Neural cell (in vitro differentiated cells): ENCODE data around the gene CYP19A1. TPM values are rescaled to one million over a fixed set of nuclear protein-coding genes. Genes with fewer than 3 reads are reported as not detected.

Source experiments
- H2AFZ ChIP-seq: fragments of 200-600, 300-800 bp; sonication (generic), shearing (Covaris generic); 2 replicates; pipeline ENCODE4 v1.6.0; 2014; ENCODE audit warnings: low read depth, mild to moderate bottlenecking, antibody characterized with exemption, low read length, moderate library complexity
- H3F3A ChIP-seq: fragments of 200-600 bp; shearing (Covaris generic); 2 replicates; pipeline ENCODE4 v1.6.1; 2016; ENCODE audit warnings: mild to moderate bottlenecking, moderate library complexity, mixed read lengths, antibody characterized with exemption, low read length; ENCODE audit not compliant: insufficient read depth, poor library complexity, severe bottlenecking
- H3K27ac ChIP-seq: fragments of 200-600, 300-800 bp; sonication (generic), shearing (Covaris generic); 2 replicates; pipeline ENCODE4 v1.5.1; 2014; ENCODE audit warnings: mild to moderate bottlenecking, low read length, moderate library complexity
- H3K27me3 ChIP-seq: fragments of 300-800, 200-600 bp; sonication (generic), shearing (Covaris generic); 2 replicates; pipeline ENCODE4 v1.6.0; 2014; ENCODE audit warnings: mild to moderate bottlenecking, low read depth, low read length, moderate library complexity; ENCODE audit not compliant: insufficient read depth
- H3K36me3 ChIP-seq: fragments of 300-800, 200-600 bp; sonication (generic), shearing (Covaris generic); 2 replicates; pipeline ENCODE4 v1.5.1; 2014; ENCODE audit warnings: mild to moderate bottlenecking, antibody characterized with exemption, low read length, moderate library complexity; ENCODE audit not compliant: insufficient read depth
- H3K4me2 ChIP-seq: fragments of 300-800, 200-600 bp; sonication (generic), shearing (Covaris generic); 2 replicates; pipeline ENCODE4 v1.6.0; 2014; ENCODE audit warnings: mild to moderate bottlenecking, low read length
- H3K4me3 ChIP-seq: fragments of 300-800, 200-600 bp; sonication (generic), shearing (Covaris generic); 2 replicates; pipeline ENCODE4 v1.5.1; 2014; ENCODE audit warnings: mild to moderate bottlenecking, low read length, moderate library complexity
- H3K79me2 ChIP-seq: fragments of 200-600 bp; shearing (Covaris generic); replicated peaks from 2 replicates; pipeline ENCODE4 v1.6.0; 2014; ENCODE audit warnings: mild to moderate bottlenecking, low read length, moderate library complexity; ENCODE audit not compliant: insufficient read depth
- H3K9ac ChIP-seq: fragments of 300-800, 200-600 bp; sonication (generic), shearing (Covaris generic); 2 replicates; pipeline ENCODE4 v1.6.1; 2016; ENCODE audit warnings: mild to moderate bottlenecking, low read length, mixed read lengths
- H3K9me2 ChIP-seq: fragments of 200-600 bp; shearing (Covaris generic); 2 replicates; pipeline ENCODE4 v1.6.1; 2016; ENCODE audit warnings: mild to moderate bottlenecking, low read length, mixed read lengths; ENCODE audit not compliant: insufficient read depth
- H3K9me3 ChIP-seq: fragments of 200-600, 300-800 bp; sonication (generic), shearing (Covaris generic); 2 replicates; pipeline ENCODE4 v1.6.1; 2016; ENCODE audit warnings: mild to moderate bottlenecking, mixed run types, low read length, moderate library complexity, mixed read lengths
- H4K20me1 ChIP-seq: fragments of 200-600 bp; shearing (Covaris generic); 2 replicates; pipeline ENCODE4 v1.6.1; 2016; ENCODE audit warnings: mild to moderate bottlenecking, mixed run types; ENCODE audit not compliant: insufficient read depth
- EP300 ChIP-seq: fragments of 450-650 bp; conservative IDR thresholded peaks from 2 replicates; pipeline ENCODE4 v1.6.1; 2014; ENCODE audit warnings: antibody characterized with exemption, mild to moderate bottlenecking, moderate library complexity; ENCODE audit not compliant: poor library complexity, severe bottlenecking
- EZH2 ChIP-seq: fragments of 200-600, 300-800 bp; shearing (Covaris generic), sonication (generic); IDR thresholded peaks from 2 replicates; pipeline ENCODE4 v1.6.1; 2014; ENCODE audit warnings: antibody characterized with exemption, low read length, borderline replicate concordance, mild to moderate bottlenecking; ENCODE audit not compliant: insufficient read depth, poor library complexity, severe bottlenecking
- MXI1 ChIP-seq: fragments of 450-650 bp; conservative IDR thresholded peaks from 2 replicates; pipeline ENCODE4 v1.6.1; 2014; ENCODE audit warnings: antibody characterized with exemption, mild to moderate bottlenecking; ENCODE audit not compliant: poor library complexity, severe bottlenecking
- POLR2AphosphoS5 ChIP-seq: IDR thresholded peaks from 2 replicates; pipeline ENCODE4 v1.6.1; 2012
- RAD21 ChIP-seq: fragments of 450-650 bp; conservative IDR thresholded peaks from 2 replicates; pipeline ENCODE4 v1.6.1; 2014; ENCODE audit warnings: antibody characterized with exemption, mild to moderate bottlenecking, moderate library complexity
- SMC3 ChIP-seq: fragments of 450-650 bp; conservative IDR thresholded peaks from 2 replicates; pipeline ENCODE4 v1.6.1; 2014; ENCODE audit warnings: antibody characterized with exemption, mild to moderate bottlenecking, moderate library complexity; ENCODE audit not compliant: poor library complexity
- TAF1 ChIP-seq: IDR thresholded peaks from 2 replicates; pipeline ENCODE4 v1.6.1; 2012; ENCODE audit warnings: low read depth
- polyA plus RNA-seq: library from polyadenylated mRNA; depleted of rRNA; stranded (reverse); fragments of >200 nt; gene quantifications from 2 replicates; pipeline ENCODE4 v1.2.3, GENCODE V29; 2014
- TF ChIP-seq, protein P1 (sequence below): IDR thresholded peaks from 2 replicates; pipeline ENCODE4 v1.6.1; 2012; ENCODE audit warnings: borderline replicate concordance
- TF ChIP-seq, protein P2 (sequence below): fragments of 450-650 bp; IDR thresholded peaks from 2 replicates; pipeline ENCODE4 v1.5.1; 2014; ENCODE audit warnings: antibody characterized with exemption, mild to moderate bottlenecking, moderate library complexity; ENCODE audit not compliant: poor library complexity, severe bottlenecking

Gene CYP19A1
- polyA plus RNA-seq, 1 donor from 2014 or later: not detected

DNA sequence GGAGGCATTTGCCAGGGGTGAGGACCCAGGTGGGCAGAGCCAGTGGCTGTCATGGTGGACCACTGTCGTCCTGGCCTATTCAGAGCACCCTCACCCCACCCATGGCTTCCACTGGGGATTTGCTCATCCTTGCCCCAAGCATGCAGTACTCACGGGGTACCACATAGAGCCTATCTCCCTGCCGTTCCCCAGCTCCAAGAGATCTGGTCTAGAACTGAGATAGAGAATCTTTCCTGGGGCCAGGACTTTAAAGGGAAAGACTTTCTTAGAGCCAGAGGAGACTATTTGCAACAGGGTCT is 166.8 kb downstream of the CYP19A1 start:
- Histone ChIP-seq H3K4me2 (no peak overlapping the region), H3F3A (no peaks in the 10 kb centered on the region), H3K27ac (no peak overlapping the region), H3K27me3 (no peaks in the 10 kb centered on the region), H3K9me2 (no peaks in the 10 kb centered on the region), H3K4me3 (no peak overlapping the region), H3K9me3 (no peaks in the 10 kb centered on the region), H4K20me1 (no peaks in the 10 kb centered on the region), H3K36me3 (no peaks in the 10 kb centered on the region), H2AFZ (no peak overlapping the region), H3K9ac (no peak overlapping the region), H3K79me2 (no peaks in the 10 kb centered on the region)
- TF ChIP-seq, protein P1, sequence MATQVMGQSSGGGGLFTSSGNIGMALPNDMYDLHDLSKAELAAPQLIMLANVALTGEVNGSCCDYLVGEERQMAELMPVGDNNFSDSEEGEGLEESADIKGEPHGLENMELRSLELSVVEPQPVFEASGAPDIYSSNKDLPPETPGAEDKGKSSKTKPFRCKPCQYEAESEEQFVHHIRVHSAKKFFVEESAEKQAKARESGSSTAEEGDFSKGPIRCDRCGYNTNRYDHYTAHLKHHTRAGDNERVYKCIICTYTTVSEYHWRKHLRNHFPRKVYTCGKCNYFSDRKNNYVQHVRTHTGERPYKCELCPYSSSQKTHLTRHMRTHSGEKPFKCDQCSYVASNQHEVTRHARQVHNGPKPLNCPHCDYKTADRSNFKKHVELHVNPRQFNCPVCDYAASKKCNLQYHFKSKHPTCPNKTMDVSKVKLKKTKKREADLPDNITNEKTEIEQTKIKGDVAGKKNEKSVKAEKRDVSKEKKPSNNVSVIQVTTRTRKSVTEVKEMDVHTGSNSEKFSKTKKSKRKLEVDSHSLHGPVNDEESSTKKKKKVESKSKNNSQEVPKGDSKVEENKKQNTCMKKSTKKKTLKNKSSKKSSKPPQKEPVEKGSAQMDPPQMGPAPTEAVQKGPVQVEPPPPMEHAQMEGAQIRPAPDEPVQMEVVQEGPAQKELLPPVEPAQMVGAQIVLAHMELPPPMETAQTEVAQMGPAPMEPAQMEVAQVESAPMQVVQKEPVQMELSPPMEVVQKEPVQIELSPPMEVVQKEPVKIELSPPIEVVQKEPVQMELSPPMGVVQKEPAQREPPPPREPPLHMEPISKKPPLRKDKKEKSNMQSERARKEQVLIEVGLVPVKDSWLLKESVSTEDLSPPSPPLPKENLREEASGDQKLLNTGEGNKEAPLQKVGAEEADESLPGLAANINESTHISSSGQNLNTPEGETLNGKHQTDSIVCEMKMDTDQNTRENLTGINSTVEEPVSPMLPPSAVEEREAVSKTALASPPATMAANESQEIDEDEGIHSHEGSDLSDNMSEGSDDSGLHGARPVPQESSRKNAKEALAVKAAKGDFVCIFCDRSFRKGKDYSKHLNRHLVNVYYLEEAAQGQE: no peak
- TF ChIP-seq EP300 (no peak), EZH2 (no peak), SMC3 (no peak), RAD21 (no peak), TAF1 (no peak), POLR2AphosphoS5 (no peak), MXI1 (no peak)
- TF ChIP-seq, protein P2, sequence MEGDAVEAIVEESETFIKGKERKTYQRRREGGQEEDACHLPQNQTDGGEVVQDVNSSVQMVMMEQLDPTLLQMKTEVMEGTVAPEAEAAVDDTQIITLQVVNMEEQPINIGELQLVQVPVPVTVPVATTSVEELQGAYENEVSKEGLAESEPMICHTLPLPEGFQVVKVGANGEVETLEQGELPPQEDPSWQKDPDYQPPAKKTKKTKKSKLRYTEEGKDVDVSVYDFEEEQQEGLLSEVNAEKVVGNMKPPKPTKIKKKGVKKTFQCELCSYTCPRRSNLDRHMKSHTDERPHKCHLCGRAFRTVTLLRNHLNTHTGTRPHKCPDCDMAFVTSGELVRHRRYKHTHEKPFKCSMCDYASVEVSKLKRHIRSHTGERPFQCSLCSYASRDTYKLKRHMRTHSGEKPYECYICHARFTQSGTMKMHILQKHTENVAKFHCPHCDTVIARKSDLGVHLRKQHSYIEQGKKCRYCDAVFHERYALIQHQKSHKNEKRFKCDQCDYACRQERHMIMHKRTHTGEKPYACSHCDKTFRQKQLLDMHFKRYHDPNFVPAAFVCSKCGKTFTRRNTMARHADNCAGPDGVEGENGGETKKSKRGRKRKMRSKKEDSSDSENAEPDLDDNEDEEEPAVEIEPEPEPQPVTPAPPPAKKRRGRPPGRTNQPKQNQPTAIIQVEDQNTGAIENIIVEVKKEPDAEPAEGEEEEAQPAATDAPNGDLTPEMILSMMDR: no peak

DNA sequence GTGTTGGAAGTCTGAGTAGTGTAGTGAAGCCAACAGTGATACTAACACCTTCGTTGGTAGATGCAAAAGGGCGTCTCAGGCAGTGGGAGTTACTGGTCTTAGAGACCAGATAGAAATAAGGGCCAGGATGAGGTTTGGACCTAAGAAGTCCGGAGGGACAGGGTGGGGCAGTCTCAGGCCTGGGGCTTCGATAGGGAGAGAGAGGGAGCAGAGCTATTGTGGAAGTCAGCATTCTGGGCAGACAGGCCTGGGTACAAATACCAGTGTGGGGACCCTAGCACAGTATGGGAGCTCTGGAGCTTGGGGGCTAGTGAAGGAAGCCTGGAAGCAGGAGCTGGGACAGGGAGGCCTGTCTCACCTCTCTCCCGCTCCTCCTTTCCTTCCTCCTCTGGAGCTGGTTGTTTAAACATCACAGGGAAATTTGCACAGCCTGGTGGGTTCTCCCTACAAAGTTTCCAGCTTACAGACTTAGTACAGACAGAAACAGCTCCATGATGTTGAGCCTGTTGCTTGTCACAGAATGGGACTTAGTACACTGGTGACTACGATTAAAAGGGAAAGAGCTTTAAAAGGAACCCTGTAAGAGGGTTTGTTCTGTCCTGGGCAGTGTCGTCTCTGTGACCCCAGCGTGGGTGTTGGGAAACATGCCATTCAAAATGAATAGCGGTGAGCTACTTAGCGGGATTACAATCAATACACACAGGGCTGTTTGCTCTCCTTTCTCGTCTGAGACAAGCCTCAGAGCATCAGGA is 167.3 kb downstream of the CYP19A1 start:
- no peak overlapping the region for H3K4me2 ChIP-seq
- H3K9me2 ChIP-seq: no peaks in the 10 kb centered on the region
- no peak for TF ChIP-seq RAD21
- TF ChIP-seq TAF1: no peak
- TF ChIP-seq SMC3: no peak
- TF ChIP-seq EP300: no peak
- TF ChIP-seq, protein P2: no peak
- TF ChIP-seq, protein P1: no peak
- TF ChIP-seq EZH2: no peak
- TF ChIP-seq MXI1: no peak
- no peak for TF ChIP-seq POLR2AphosphoS5
- H3K79me2 ChIP-seq: no peaks in the 10 kb centered on the region
- no peaks in the 10 kb centered on the region for H4K20me1 ChIP-seq
- no peak overlapping the region for H3K27ac ChIP-seq
- no peaks in the 10 kb centered on the region for H3K9me3 ChIP-seq
- H3K4me3 ChIP-seq: no peak overlapping the region
- no peak overlapping the region for H3K9ac ChIP-seq
- no peaks in the 10 kb centered on the region for H3K27me3 ChIP-seq
- no peak overlapping the region for H2AFZ ChIP-seq
- no peaks in the 10 kb centered on the region for H3K36me3 ChIP-seq
- H3F3A ChIP-seq: no peaks in the 10 kb centered on the region
